ENCODE data around the gene EPS8L2. TPM values are rescaled to one million over a fixed set of nuclear protein-coding genes. Genes with fewer than 3 reads are reported as not detected.

Gene EPS8L2
- total RNA-seq, 1 donor from 2014 or later, result 111 TPM

GRCh38 chr11:762421-763072, 56.5 kb downstream of the EPS8L2 start:
- Mint-ChIP-seq H3K27me3 (ENCODE audit: low read depth) (no peaks in the 10 kb centered on the region), H3K4me3 (no peak overlapping the region), H3K4me1 (no peaks in the 10 kb centered on the region), H3K36me3 (peaks cover 25% of the 10 kb centered on the region), H3K27ac (peak overlapping the region; percentile 9), H3K9me3 (no peaks in the 10 kb centered on the region)
- DNase-seq (ENCODE audit: low spot score in 2 of 2, unreplicated experiment in 2 of 2), result no peak
- no peak for TF ChIP-seq CTCF (IDR thresholded peaks at IDR 0.05; ENCODE audit: unreplicated experiment)

GRCh38 chr11:763073-763463, 57.0 kb downstream of the EPS8L2 start:
- Mint-ChIP-seq H3K4me3 (no peak overlapping the region), H3K4me1 (no peaks in the 10 kb centered on the region), H3K27me3 (ENCODE audit: low read depth) (no peaks in the 10 kb centered on the region), H3K9me3 (no peaks in the 10 kb centered on the region), H3K27ac (no peak overlapping the region), H3K36me3 (peaks cover 23% of the 10 kb centered on the region)
- no peak for DNase-seq (ENCODE audit: low spot score in 2 of 2, unreplicated experiment in 2 of 2)
- no peak for TF ChIP-seq CTCF (IDR thresholded peaks at IDR 0.05; ENCODE audit: unreplicated experiment)

- Mint-ChIP-seq H3K36me3 (peaks cover 23% of the 10 kb centered on the region), H3K27me3 (ENCODE audit: low read depth) (no peaks in the 10 kb centered on the region), H3K9me3 (no peaks in the 10 kb centered on the region), H3K4me1 (no peaks in the 10 kb centered on the region), H3K4me3 (no peak overlapping the region), H3K27ac (no peak overlapping the region)
- no peak for DNase-seq (ENCODE audit: low spot score in 2 of 2, unreplicated experiment in 2 of 2)
- TF ChIP-seq CTCF (IDR thresholded peaks at IDR 0.05; ENCODE audit: unreplicated experiment), result no peak
Measured at GRCh38 chr11:763549-764321, 57.7 kb downstream of the EPS8L2 start.

- Mint-ChIP-seq H3K4me3 (no peak overlapping the region), H3K27ac (peak overlapping the region; percentile 52), H3K9me3 (no peaks in the 10 kb centered on the region), H3K27me3 (ENCODE audit: low read depth) (no peaks in the 10 kb centered on the region), H3K36me3 (peaks cover 23% of the 10 kb centered on the region), H3K4me1 (no peaks in the 10 kb centered on the region)
- no peak for DNase-seq (ENCODE audit: low spot score in 2 of 2, unreplicated experiment in 2 of 2)
- TF ChIP-seq CTCF (IDR thresholded peaks at IDR 0.05; ENCODE audit: unreplicated experiment), result no peak
Measured at GRCh38 chr11:764322-765024, 58.4 kb downstream of the EPS8L2 start.

GRCh38 chr11:765025-765801, 59.2 kb downstream of the EPS8L2 start:
- Mint-ChIP-seq H3K27ac (no peak overlapping the region), H3K4me3 (no peak overlapping the region), H3K4me1 (no peaks in the 10 kb centered on the region), H3K9me3 (no peaks in the 10 kb centered on the region), H3K27me3 (ENCODE audit: low read depth) (no peaks in the 10 kb centered on the region), H3K36me3 (peaks cover 21% of the 10 kb centered on the region)
- TF ChIP-seq CTCF (IDR thresholded peaks at IDR 0.05; ENCODE audit: unreplicated experiment), result peak; percentile 40
- DNase-seq (ENCODE audit: low spot score in 2 of 2, unreplicated experiment in 2 of 2), result no peak
